ENCODE results near the gene CORO1C. TPM values are rescaled to one million over a fixed set of nuclear protein-coding genes. Genes with fewer than 3 reads are reported as not detected.

CORO1C gene
- total RNA-seq, 6 experiments from 2014 or later, result 36.6 to 100 (median 57.5) TPM

- ATAC-seq (no peak), DNase-seq (no peak)
- intact Hi-C loops (cut with DNase I), result no loop called here
- Histone ChIP-seq H3K36me3 (no peaks in the 10 kb centered on the region), H3K27ac (no peak overlapping the region), H3K27me3 (no peaks in the 10 kb centered on the region), H3K4me3 (no peak overlapping the region), H3K4me1 (no peaks in the 10 kb centered on the region), H3K9me3 (no peaks in the 10 kb centered on the region)
- no peak for TF ChIP-seq POLR2A (IDR thresholded peaks at IDR 0.05)
- TF ChIP-seq CTCF (IDR thresholded peaks at IDR 0.05), result no peak
- 53% methylated on average over 2 of the region's 17 CpGs for WGBS (ENCODE audit: insufficient coverage, low coverage, low lambda C conversion rate, missing lambda C conversion rate)
Observed at GRCh38 chr12:108595711-108596647, 135.3 kb downstream of the CORO1C start.

Small RNAs within 50 kb of the gene (microRNA-seq; reads per million reads assigned to microRNA genes)
- gene MIR4496, result 0 reads per million in 2 donors

Small RNAs within 50 kb of the gene (small RNA-seq; reads per million reads assigned to genes)
- gene AC087893.2 (0 reads per million in 2 experiments), gene RF00019 (0 reads per million in 2 experiments), gene RF00561 (0 reads per million in 2 experiments), gene RNU7-169P (0 reads per million in 2 experiments)

Other genes starting within 250 kb of the CORO1C start
- gene FICD, start 216.2 kb downstream of the CORO1C start, total RNA-seq, result 1 to 10 TPM; 2.8 to 8.4 (median 5.6) TPM
- 10 to 100 TPM; 13.2 to 28.4 (median 20.6) TPM for gene SART3, start 170.3 kb downstream of the CORO1C start, total RNA-seq
- gene ISCU, start 168.9 kb downstream of the CORO1C start, total RNA-seq, result 10 to 100 TPM; 36.7 to 81.8 (median 58.4) TPM
- under 1 TPM in 4 of 6 experiments, not detected in 2; 0.09 to 0.38 (median 0.22) TPM for gene TMEM119, start 133.4 kb downstream of the CORO1C start, total RNA-seq
- gene SELPLG, start 97.6 kb downstream of the CORO1C start, total RNA-seq, result 1 to 10 TPM; 1.5 to 6.0 (median 3.1) TPM
- 10 to 100 TPM in 5 of 6 experiments, 1 to 10 TPM in 1; 9.8 to 17.6 (median 15.7) TPM for gene SSH1, start 126.1 kb upstream of the CORO1C start, total RNA-seq
- 10 to 100 TPM; 26.7 to 70.2 (median 45.0) TPM for gene DAO, start 148.6 kb upstream of the CORO1C start, total RNA-seq

Data from right lobe of liver (tissue), 6 donors.